Stomach (tissue), 9 donors: ENCODE results near the gene JAKMIP1. TPM values are rescaled to one million over a fixed set of nuclear protein-coding genes. Genes with fewer than 3 reads are reported as not detected.

Experiments used
- DNase-seq, 2 donors: peaks; one replicate each; pipeline versions ENCODE4 v3.0.0 to v3.0.0-alpha.2; 2013 to 2019
- H3K27ac ChIP-seq, 5 donors: fragments of 200-600 bp in 4 of 5; sonication (generic) in 4 of 5; one replicate each; pipeline ENCODE4 v1.5.1; 2013 to 2019; ENCODE audit warnings: mild to moderate bottlenecking in 1 of 5, moderate library complexity in 1 of 5
- H3K27me3 ChIP-seq, 3 donors: fragments of 200-600 bp; sonication (generic); one replicate each; pipeline ENCODE4 v1.5.1; 2017 to 2019; ENCODE audit warnings: mixed run types in 1 of 3
- H3K36me3 ChIP-seq, 4 donors: fragments of 200-600 bp; sonication (generic); 1 replicate in 3 of 4; 2 replicates in 1 of 4; pipeline ENCODE4 v1.5.1; 2016 to 2019
- H3K4me1 ChIP-seq, 4 donors: fragments of 200-600 bp; sonication (generic); one replicate each; pipeline ENCODE4 v1.5.1; 2016 to 2019
- H3K4me3 ChIP-seq, 4 donors: fragments of 200-600 bp; sonication (generic) in 3 of 4; one replicate each; pipeline ENCODE4 v1.5.1; 2016 to 2019; ENCODE audit warnings: mild to moderate bottlenecking in 1 of 4
- H3K9me3 ChIP-seq, 4 donors: fragments of 200-600 bp; sonication (generic); one replicate each; pipeline ENCODE4 v1.5.1; 2016 to 2019
- CTCF ChIP-seq, 7 experiments: fragments of 450-650 bp in 4 of 7; fragments of 200-600 bp in 3 of 7; sonication (generic) in 3 of 7; IDR thresholded peaks; one replicate each; pipeline ENCODE4 v1.5.1; 2016 to 2019; ENCODE audit warnings: antibody characterized with exemption in 7 of 7, control low read depth in 2 of 7, mild to moderate bottlenecking in 1 of 7
- EP300 ChIP-seq: sonication (generic); formaldehyde crosslinking; IDR thresholded peaks from one replicate; pipeline ENCODE4 v1.6.1; 2017; ENCODE audit warnings: antibody characterized with exemption
- POLR2A ChIP-seq, 4 donors: fragments of 450-650 bp; IDR thresholded peaks; one replicate each; pipeline ENCODE4 v1.6.1; 2016; ENCODE audit warnings: antibody characterized with exemption in 4 of 4, control low read depth in 2 of 4, mild to moderate bottlenecking in 1 of 4, moderate library complexity in 1 of 4
- POLR2AphosphoS5 ChIP-seq, 3 donors: sonication (generic); formaldehyde crosslinking; IDR thresholded peaks; one replicate each; pipeline ENCODE4 v1.6.1; 2016; ENCODE audit warnings: antibody characterized with exemption in 3 of 3
- WGBS, 5 donors: extraction: QIAGEN DNeasy Blood & Tissue Kit in 3 of 5; methylation state at CpG; one replicate each; pipeline versions ENCODE4 v1.1.5 to v1.1.7; 2013 to 2018; 5-methylcytosine and 5-hydroxymethylcytosine counted together
- intact Hi-C: fragments of 100-400 bp; cut with DNase I; formaldehyde crosslinking; loops from one replicate; pipeline ENCODE4 v1.15.1; 2023; ENCODE audit warnings: low total_unique reads
- polyA plus RNA-seq, 3 donors: library from polyadenylated mRNA; stranded (reverse); fragments of 200-250 nt; gene quantifications; one replicate each; pipeline ENCODE4 v1.2.3, GENCODE V29; 2013
- total RNA-seq, 5 donors: library from RNA; depleted of rRNA; stranded (reverse); fragments of >200 nt; gene quantifications; one replicate each; pipeline versions ENCODE4 v1.1.0 to v1.2.3, GENCODE V29; 2014 to 2016
- donor health status: healthy with polysubstance abuse.
- donor health status: Bipolar disorder and iron deficiency.
- donor health status: healthy.

Gene JAKMIP1
- total and polyA plus RNA-seq, 8 donors: 0.18 to 10.3 (median 0.54) TPM; not detected in 2

- no peaks in the 10 kb centered on the region for H3K4me1 ChIP-seq
- H3K4me3 ChIP-seq: no peak overlapping the region
- H3K9me3 ChIP-seq: no peaks in the 10 kb centered on the region
- DNase-seq: no peak
- no peaks in the 10 kb centered on the region for H3K36me3 ChIP-seq
- peaks cover 0 to 21% (median 0%) of the 10 kb centered on the region in 3 donors for H3K27me3 ChIP-seq
- H3K27ac ChIP-seq: no peak overlapping the region
- TF ChIP-seq POLR2A (IDR thresholded peaks at IDR 0.05): no peak
- no peak for TF ChIP-seq CTCF (IDR thresholded peaks at IDR 0.05)
- TF ChIP-seq EP300: no peak
- no peak for TF ChIP-seq POLR2AphosphoS5 (IDR thresholded peaks at IDR 0.05)
- 82 to 90% (median 85%) methylated on average over 7 of the region's 7 CpGs for WGBS, 5 donors
- intact Hi-C loops: no loop called here
Measured at GRCh38 chr4:6118201-6118600, 82.1 kb downstream of the JAKMIP1 start.

GRCh38 chr4:6116696-6117285 lies 83.6 kb downstream of the JAKMIP1 start:
- no peak overlapping the region for H3K27ac ChIP-seq
- H3K27me3 ChIP-seq: peaks cover 0 to 25% (median 0%) of the 10 kb centered on the region in 3 donors
- no peaks in the 10 kb centered on the region for H3K4me1 ChIP-seq
- no peak overlapping the region for H3K4me3 ChIP-seq
- intact Hi-C loops: no loop called here
- H3K36me3 ChIP-seq: no peaks in the 10 kb centered on the region
- H3K9me3 ChIP-seq: no peaks in the 10 kb centered on the region
- peak in 1 of 2 donors; percentile 71 for DNase-seq
- 28 to 39% (median 31%) methylated on average over 15 of the region's 15 CpGs for WGBS, 5 donors
- no peak for TF ChIP-seq EP300
- no peak for TF ChIP-seq CTCF (IDR thresholded peaks at IDR 0.05)
- TF ChIP-seq POLR2AphosphoS5 (IDR thresholded peaks at IDR 0.05): no peak
- no peak for TF ChIP-seq POLR2A (IDR thresholded peaks at IDR 0.05)

GRCh38 chr4:6115746-6116586 lies 84.4 kb downstream of the JAKMIP1 start:
- H3K27ac ChIP-seq: no peak overlapping the region
- 66 to 77% (median 77%) methylated on average over 19 to 23 of the region's 23 CpGs for WGBS, 5 donors
- DNase-seq: peak in 1 of 2 donors; percentile 24
- no peak for TF ChIP-seq POLR2A (IDR thresholded peaks at IDR 0.05)
- TF ChIP-seq POLR2AphosphoS5 (IDR thresholded peaks at IDR 0.05): no peak
- no peak for TF ChIP-seq EP300
- no peak for TF ChIP-seq CTCF (IDR thresholded peaks at IDR 0.05)
- no peaks in the 10 kb centered on the region for H3K9me3 ChIP-seq
- H3K27me3 ChIP-seq: peaks cover 0 to 28% (median 0%) of the 10 kb centered on the region in 3 donors
- no peaks in the 10 kb centered on the region for H3K36me3 ChIP-seq
- intact Hi-C loops: no loop called here
- H3K4me1 ChIP-seq: no peaks in the 10 kb centered on the region
- H3K4me3 ChIP-seq: no peak overlapping the region

- no peaks in the 10 kb centered on the region for H3K36me3 ChIP-seq
- DNase-seq: peak in 1 of 2 donors; percentile 17
- H3K27ac ChIP-seq: no peak overlapping the region
- WGBS, 5 donors: 54 to 73% (median 69%) methylated on average over 5 of the region's 5 CpGs
- peaks cover 0 to 28% (median 0%) of the 10 kb centered on the region in 3 donors for H3K27me3 ChIP-seq
- no peaks in the 10 kb centered on the region for H3K9me3 ChIP-seq
- H3K4me3 ChIP-seq: no peak overlapping the region
- TF ChIP-seq CTCF (IDR thresholded peaks at IDR 0.05) (no peak), POLR2A (IDR thresholded peaks at IDR 0.05) (no peak), EP300 (no peak), POLR2AphosphoS5 (IDR thresholded peaks at IDR 0.05) (no peak)
- intact Hi-C loops: no loop called here
- H3K4me1 ChIP-seq: no peaks in the 10 kb centered on the region
Measured at GRCh38 chr4:6115342-6115741, 85.0 kb downstream of the JAKMIP1 start.
